Small intestine (tissue), 7 donors: Measurements from ENCODE around the gene RAB31. TPM values are rescaled to one million over a fixed set of nuclear protein-coding genes. Genes with fewer than 3 reads are reported as not detected.
A peak's percentile ranks its signal among the peaks of the same experiment; 100 is the strongest.

Experiments used
- DNase-seq, 2 donors: peaks; one replicate each; pipeline versions ENCODE4 v3.0.0 to v3.0.0-alpha.2; 2013
- FAIRE-seq: peaks from 2 replicates; lab custom pipeline; 2012; peaks lifted over from hg19 to GRCh38; lab: Jason Lieb, UNC
- H3K27ac ChIP-seq, 3 donors: one replicate each; pipeline ENCODE4 v1.5.1; 2013; ENCODE audit warnings: low read length in 2 of 3, mild to moderate bottlenecking in 2 of 3, control low read depth in 1 of 3, inconsistent platforms in 1 of 3, low read depth in 1 of 3, moderate library complexity in 1 of 3
- H3K27me3 ChIP-seq, 3 donors: one replicate each; pipeline ENCODE4 v1.6.1; 2013; ENCODE audit warnings: low read length in 3 of 3, inconsistent platforms in 1 of 3; ENCODE audit not compliant: control insufficient read depth in 3 of 3, insufficient read depth in 3 of 3
- H3K36me3 ChIP-seq, 3 donors: one replicate each; pipeline ENCODE4 v1.6.1; 2013; ENCODE audit warnings: low read length in 3 of 3, inconsistent platforms in 1 of 3, low read depth in 1 of 3, mild to moderate bottlenecking in 1 of 3, moderate library complexity in 1 of 3; ENCODE audit not compliant: control insufficient read depth in 3 of 3, insufficient read depth in 2 of 3
- H3K4me1 ChIP-seq, 3 donors: one replicate each; pipeline ENCODE4 v1.6.1; 2013; ENCODE audit warnings: low read length in 2 of 3, inconsistent platforms in 1 of 3, low read depth in 1 of 3, mild to moderate bottlenecking in 1 of 3, moderate library complexity in 1 of 3; ENCODE audit not compliant: control insufficient read depth in 3 of 3, insufficient read depth in 2 of 3
- H3K4me3 ChIP-seq, 3 donors: one replicate each; pipeline ENCODE4 v1.5.1; 2013; ENCODE audit warnings: low read length in 3 of 3, control low read depth in 1 of 3, inconsistent platforms in 1 of 3, low read depth in 1 of 3, mild to moderate bottlenecking in 1 of 3, moderate library complexity in 1 of 3
- H3K9me3 ChIP-seq, 2 donors: one replicate each; pipeline ENCODE4 v1.6.1; 2013; ENCODE audit warnings: low read depth in 1 of 2, low read length in 1 of 2; ENCODE audit not compliant: control insufficient read depth in 2 of 2, insufficient read depth in 1 of 2
- WGBS, 3 donors: extraction: QIAGEN DNeasy Blood & Tissue Kit; methylation state at CpG; one replicate each; pipeline ENCODE4 v1.1.7; 2013; 5-methylcytosine and 5-hydroxymethylcytosine counted together
- polyA plus RNA-seq, 4 donors: library from polyadenylated mRNA; stranded (reverse) in 3 of 4; unstranded in 1 of 4; fragments of 200-250 nt in 3 of 4; fragments of 120-200 nt in 1 of 4; gene quantifications; one replicate each; pipeline versions ENCODE4 v1.2.1 to v1.2.3, GENCODE V29; 2013
- donor health status: healthy with polysubstance abuse.
- donor health status: control.
- donor health status: control.
- donor health status: Bipolar disorder and iron deficiency.
- donor health status: healthy.

Gene RAB31
- polyA plus RNA-seq, 4 donors = 4.2 to 18.4 (median 12.3) TPM

DNA sequence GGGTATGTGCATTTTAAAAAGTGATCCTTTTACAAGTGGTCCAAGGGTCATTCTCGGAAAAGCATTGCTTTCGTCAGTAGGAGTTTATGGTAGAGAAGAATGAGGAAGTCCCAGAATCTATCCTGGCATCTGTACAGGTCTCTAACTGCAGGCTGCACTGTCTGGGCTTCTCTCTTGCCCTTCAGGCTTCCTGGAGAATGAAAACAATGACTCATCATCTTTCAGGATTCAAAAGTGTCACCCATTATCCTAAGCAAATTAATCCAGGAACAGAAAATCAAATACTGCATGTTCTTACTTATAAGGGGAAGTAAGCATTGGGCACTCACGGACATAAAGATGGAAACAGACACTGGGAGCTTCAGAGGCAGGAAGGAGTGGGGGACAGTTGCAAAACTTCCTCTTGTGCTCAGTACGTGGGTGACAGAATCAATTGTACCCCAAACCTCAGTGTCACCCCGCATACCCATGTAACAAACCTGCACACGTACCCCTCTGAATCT is 117.5 kb downstream of the RAB31 start:
- WGBS, 3 donors = 15 to 36% (median 26%) methylated on average over 6 of the region's 6 CpGs
- H3K9me3 ChIP-seq = no peaks in the 10 kb centered on the region
- H3K4me1 ChIP-seq = peaks cover 11 to 29% (median 27%) of the 10 kb centered on the region in 3 donors
- no peaks in the 10 kb centered on the region for H3K36me3 ChIP-seq
- no peak overlapping the region for H3K4me3 ChIP-seq
- H3K27me3 ChIP-seq = no peaks in the 10 kb centered on the region
- peak overlapping the region; percentile 43 to 91 (median 75) for H3K27ac ChIP-seq
- DNase-seq (peak; percentile 94 to 97), FAIRE-seq (peak; percentile 81)

GRCh38 chr18:9826685-9827084 is 118.6 kb downstream of the RAB31 start:
- DNase-seq (no peak), FAIRE-seq (no peak)
- Histone ChIP-seq H3K36me3 (no peaks in the 10 kb centered on the region), H3K4me3 (no peak overlapping the region), H3K9me3 (no peaks in the 10 kb centered on the region), H3K27ac (peak overlapping the region in 1 of 3 donors; percentile 1), H3K27me3 (no peaks in the 10 kb centered on the region), H3K4me1 (peaks cover 15 to 37% (median 27%) of the 10 kb centered on the region in 3 donors)
- WGBS, 3 donors = 93 to 98% (median 94%) methylated on average over 3 to 4 of the region's 4 CpGs

DNA sequence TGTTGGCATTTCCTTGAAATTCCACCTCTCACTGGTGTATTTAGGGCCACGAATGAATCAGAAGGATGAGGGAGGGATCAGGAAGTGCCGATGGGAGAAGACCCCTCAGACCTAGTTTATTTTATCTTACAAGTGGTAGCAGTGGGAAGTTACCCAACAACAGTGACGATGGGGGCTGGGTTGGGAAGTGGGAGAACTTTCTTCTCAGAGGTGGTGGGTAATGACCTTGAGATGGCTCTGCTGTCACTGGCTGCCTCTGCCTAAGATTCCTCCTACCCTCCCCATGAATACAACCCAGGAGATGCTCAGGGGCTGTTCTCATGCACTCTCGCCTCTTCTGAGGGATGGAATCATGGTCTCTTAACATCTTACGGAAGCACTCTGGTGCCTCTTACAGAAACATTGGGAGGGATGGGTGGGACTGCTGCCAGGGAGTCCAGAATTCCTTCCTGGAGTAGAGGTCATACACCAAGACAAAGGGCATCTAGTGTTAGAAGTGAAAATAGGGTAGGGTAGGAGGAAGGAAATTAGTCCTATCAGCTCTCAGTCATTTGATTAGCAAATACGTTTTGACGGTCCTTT is 119.2 kb downstream of the RAB31 start:
- Histone ChIP-seq H3K36me3 (peaks cover 0 to 2% (median 0%) of the 10 kb centered on the region in 3 donors), H3K27ac (peak overlapping the region in 2 of 3 donors; percentile 17 to 83), H3K4me1 (peaks cover 15 to 41% (median 27%) of the 10 kb centered on the region in 3 donors), H3K4me3 (no peak overlapping the region), H3K27me3 (no peaks in the 10 kb centered on the region), H3K9me3 (peaks cover 0 to under 1% of the 10 kb centered on the region in 2 donors)
- WGBS, 3 donors = 66 to 70% (median 68%) methylated on average over 7 of the region's 7 CpGs
- peak in 1 of 2 donors; percentile 69 for DNase-seq
- no peak for FAIRE-seq

DNA sequence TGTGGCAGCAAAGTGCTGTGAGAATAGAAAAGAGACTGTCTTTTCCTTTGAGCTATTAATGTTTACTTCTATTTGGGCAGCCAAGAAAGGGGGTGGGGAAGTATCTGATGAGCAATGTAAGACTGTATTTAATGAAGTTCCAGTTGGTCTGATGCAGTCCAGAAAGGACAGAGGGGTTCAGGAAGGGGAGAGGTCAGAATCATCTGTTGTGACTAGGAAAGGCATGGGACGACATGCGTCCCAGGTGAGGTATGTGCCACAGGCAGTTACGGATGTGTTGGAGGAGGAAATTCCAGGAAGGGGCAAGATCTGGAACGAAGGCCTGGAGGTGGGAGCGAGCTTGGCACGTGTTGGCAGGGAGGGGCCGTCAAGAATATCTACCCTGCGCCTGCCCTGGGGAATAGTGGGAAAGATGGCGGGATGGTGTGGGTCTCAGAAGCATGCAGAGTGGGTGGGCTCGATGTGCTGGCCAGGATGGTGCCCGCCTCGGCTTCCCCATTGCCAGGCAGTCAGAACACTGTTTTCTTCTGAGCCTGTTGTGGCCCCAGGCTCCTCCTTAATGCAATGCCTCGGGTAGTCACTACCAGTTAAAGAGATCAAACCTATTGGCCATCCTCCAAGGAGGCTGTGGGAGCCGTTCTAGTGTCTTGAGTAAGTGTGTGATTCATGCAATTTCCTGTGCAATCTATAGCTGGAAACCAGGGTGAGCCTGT is 119.8 kb downstream of the RAB31 start:
- FAIRE-seq = no peak
- H3K4me3 ChIP-seq = no peak overlapping the region
- H3K27ac ChIP-seq = peak overlapping the region; percentile 17 to 83 (median 56)
- no peaks in the 10 kb centered on the region for H3K27me3 ChIP-seq
- H3K9me3 ChIP-seq = peaks cover 0 to 2% of the 10 kb centered on the region in 2 donors
- H3K36me3 ChIP-seq = peaks cover 0 to 4% (median 0%) of the 10 kb centered on the region in 3 donors
- H3K4me1 ChIP-seq = peaks cover 15 to 41% (median 27%) of the 10 kb centered on the region in 3 donors
- WGBS, 3 donors = 67 to 75% (median 72%) methylated on average over 14 of the region's 14 CpGs
- DNase-seq = peak in 1 of 2 donors; percentile 69

DNA sequence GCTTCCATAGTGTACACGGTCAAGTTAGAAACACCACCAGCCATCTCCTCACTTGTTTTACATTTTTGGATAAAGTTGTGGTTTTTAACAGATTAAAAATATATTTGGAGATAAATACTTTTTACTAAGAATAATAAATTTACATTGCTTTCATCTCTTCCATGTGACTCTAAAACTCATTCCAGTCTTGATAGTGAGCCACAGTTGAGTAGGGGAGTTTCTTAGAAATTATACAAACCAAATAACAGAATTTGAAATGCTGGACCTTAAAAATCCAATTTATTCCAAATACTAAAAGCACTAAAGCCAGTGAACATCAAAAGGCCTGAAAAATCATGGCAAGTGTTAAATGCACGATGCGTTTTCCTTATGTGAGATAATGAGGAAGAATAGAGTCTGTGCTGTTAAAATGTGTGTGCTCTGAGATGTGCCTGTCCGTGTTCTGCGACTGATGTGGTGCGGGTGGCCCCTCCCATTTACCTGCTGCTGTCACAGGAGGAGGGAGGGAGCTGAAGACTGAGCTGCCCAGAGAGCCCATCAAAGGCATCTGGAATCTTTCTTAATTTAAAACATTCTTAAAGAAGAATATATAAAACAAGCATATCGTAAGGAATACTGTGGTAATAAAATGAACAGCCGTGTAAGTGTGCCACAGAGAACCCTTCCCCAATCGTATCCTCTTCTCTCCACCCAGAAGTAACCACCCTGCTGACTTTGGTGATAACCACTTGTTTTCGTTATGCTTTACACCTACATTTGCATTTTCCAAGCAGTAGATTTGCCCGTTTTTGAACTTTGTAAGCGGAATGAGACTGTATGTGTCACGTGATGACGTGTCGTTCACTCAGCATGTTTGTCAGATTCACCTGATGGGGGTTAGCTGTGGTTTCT is 120.7 kb downstream of the RAB31 start:
- Histone ChIP-seq H3K4me3 (no peak overlapping the region), H3K27ac (no peak overlapping the region), H3K36me3 (peaks cover 0 to 4% (median 0%) of the 10 kb centered on the region in 3 donors), H3K9me3 (peaks cover 0 to 2% of the 10 kb centered on the region in 2 donors), H3K4me1 (peaks cover 15 to 41% (median 26%) of the 10 kb centered on the region in 3 donors), H3K27me3 (no peaks in the 10 kb centered on the region)
- no peak for DNase-seq
- 86 to 93% (median 86%) methylated on average over 15 of the region's 15 CpGs for WGBS, 3 donors
- no peak for FAIRE-seq

GRCh38 chr18:9829397-9829712 is 121.3 kb downstream of the RAB31 start:
- 84 to 90% (median 89%) methylated on average over 6 of the region's 6 CpGs for WGBS, 3 donors
- H3K27me3 ChIP-seq = no peaks in the 10 kb centered on the region
- DNase-seq (no peak), FAIRE-seq (no peak)
- H3K27ac ChIP-seq = no peak overlapping the region
- peaks cover 0 to 4% (median 0%) of the 10 kb centered on the region in 3 donors for H3K36me3 ChIP-seq
- peaks cover 15 to 41% (median 20%) of the 10 kb centered on the region in 3 donors for H3K4me1 ChIP-seq
- no peak overlapping the region for H3K4me3 ChIP-seq
- H3K9me3 ChIP-seq = peaks cover 0 to 2% of the 10 kb centered on the region in 2 donors

- H3K27me3 ChIP-seq = no peaks in the 10 kb centered on the region
- FAIRE-seq (no peak), DNase-seq (peak; percentile 81 to 95)
- peaks cover 0 to 2% of the 10 kb centered on the region in 2 donors for H3K9me3 ChIP-seq
- H3K4me1 ChIP-seq = peaks cover 9 to 37% (median 11%) of the 10 kb centered on the region in 3 donors
- peak overlapping the region in 2 of 3 donors; percentile 48 to 85 for H3K27ac ChIP-seq
- H3K36me3 ChIP-seq = peaks cover 0 to 4% (median 0%) of the 10 kb centered on the region in 3 donors
- whole genome bisulfite sequencing, 3 donors = 68 to 76% (median 69%) methylated on average over 13 of the region's 13 CpGs
- no peak overlapping the region for H3K4me3 ChIP-seq
Measured at GRCh38 chr18:9831036-9831722, 123.1 kb downstream of the RAB31 start.
